ENCODE data around the gene IL24.

Gene IL24

GRCh38 chr1:206953626-206954025 is 56.4 kb downstream of the IL24 start:
- H3K4me3 ChIP-seq (ENCODE audit: low read depth in 1 of 2, low read length in 2 of 2) = no peak overlapping the region
- H3K4me2 ChIP-seq (ENCODE audit: insufficient read depth, low read length) = no peak overlapping the region
- no peaks in the 10 kb centered on the region for H3K79me2 ChIP-seq (ENCODE audit: insufficient read depth, low read length)
- no peak for ATAC-seq (ENCODE audit: insufficient read depth, low read depth)
- no peaks in the 10 kb centered on the region for H4K20me1 ChIP-seq (ENCODE audit: insufficient read depth, low read length)
- H3K9me3 ChIP-seq (ENCODE audit: insufficient read depth, low read length, severe bottlenecking) = no peaks in the 10 kb centered on the region
- H2AFZ ChIP-seq (ENCODE audit: low read depth, low read length) = no peak overlapping the region
- H3K36me3 ChIP-seq (ENCODE audit: insufficient read depth, low read length) = no peaks in the 10 kb centered on the region
- no peak overlapping the region for H3K9ac ChIP-seq (ENCODE audit: low read depth, low read length)
- DNase-seq = no peak
- H3K4me1 ChIP-seq (ENCODE audit: insufficient read depth, low read length) = no peaks in the 10 kb centered on the region
- TF ChIP-seq CTCF (IDR thresholded peaks at IDR 0.05; ENCODE audit: borderline replicate concordance, extremely low read depth, low read length, poor library complexity, severe bottlenecking) = no peak
- no peak for TF ChIP-seq EZH2 (IDR thresholded peaks at IDR 0.05; ENCODE audit: borderline replicate concordance, low read depth, low read length, severe bottlenecking)
- no peak overlapping the region for H3K27ac ChIP-seq (ENCODE audit: low read length)
- H3K27me3 ChIP-seq (ENCODE audit: insufficient read depth, low read length, poor library complexity) = no peaks in the 10 kb centered on the region
